HG03045 (cell line): ENCODE data around the gene CNIH2.

Experiments
- ATAC-seq: cut with Tn5 transposase; IDR thresholded peaks from one replicate; pipeline ENCODE4 v1.9.1; 2021; ENCODE audit warnings: mild to moderate bottlenecking, moderate library complexity; ENCODE audit not compliant: unreplicated experiment

The CNIH2 gene

GRCh38 chr11:66258473-66258893 lies 19.5 kb upstream of the CNIH2 start:
- no peak for ATAC-seq

GRCh38 chr11:66259225-66259624 lies 18.8 kb upstream of the CNIH2 start:
- ATAC-seq, result no peak

- ATAC-seq, result no peak
Measured at GRCh38 chr11:66259956-66260355, 18.0 kb upstream of the CNIH2 start.

GRCh38 chr11:66261578-66261977 lies 16.4 kb upstream of the CNIH2 start:
- ATAC-seq, result no peak

- ATAC-seq, result no peak
Measured at GRCh38 chr11:66262191-66262590, 15.8 kb upstream of the CNIH2 start.

GRCh38 chr11:66262696-66263095 lies 15.3 kb upstream of the CNIH2 start:
- ATAC-seq, result no peak

- ATAC-seq, result no peak
Measured at GRCh38 chr11:66263231-66263630, 14.7 kb upstream of the CNIH2 start.

GRCh38 chr11:66263785-66264184 lies 14.2 kb upstream of the CNIH2 start:
- ATAC-seq, result no peak

GRCh38 chr11:66264383-66264782 lies 13.6 kb upstream of the CNIH2 start:
- no peak for ATAC-seq

- ATAC-seq, result no peak
Measured at GRCh38 chr11:66264914-66265313, 13.1 kb upstream of the CNIH2 start.

GRCh38 chr11:66265531-66266377 lies 12.2 kb upstream of the CNIH2 start:
- ATAC-seq, result no peak

GRCh38 chr11:66266378-66267038 lies 11.5 kb upstream of the CNIH2 start:
- ATAC-seq, result no peak

- no peak for ATAC-seq
Measured at GRCh38 chr11:66267039-66267378, 11.0 kb upstream of the CNIH2 start.

GRCh38 chr11:66267379-66268243 lies 10.4 kb upstream of the CNIH2 start:
- peak; percentile 48 for ATAC-seq

GRCh38 chr11:66268244-66268951 lies 9.6 kb upstream of the CNIH2 start, which contains the start of gene RAB1B:
RAB1B (plus strand) TSS chr11:66268639; CDS start chr11:66268680, 41 bp downstream.
- ATAC-seq, result peak; percentile 79

- no peak for ATAC-seq
Measured at GRCh38 chr11:66268952-66269905, 8.7 kb upstream of the CNIH2 start.

GRCh38 chr11:66271816-66272215 lies 6.2 kb upstream of the CNIH2 start:
- no peak for ATAC-seq

- no peak for ATAC-seq
Measured at GRCh38 chr11:66272596-66272995, 5.4 kb upstream of the CNIH2 start.

- ATAC-seq, result no peak
Measured at GRCh38 chr11:66274219-66274618, 3.8 kb upstream of the CNIH2 start.

GRCh38 chr11:66275396-66275795 lies 2.6 kb upstream of the CNIH2 start:
- no peak for ATAC-seq
